GM18909 (cell line): ENCODE measurements around the gene TRIM65.

Source experiments
- ATAC-seq: cut with Tn5 transposase; IDR thresholded peaks from one replicate; pipeline ENCODE4 v1.9.1; 2021; ENCODE audit warnings: mild to moderate bottlenecking; ENCODE audit not compliant: unreplicated experiment, poor library complexity

The TRIM65 gene

GRCh38 chr17:75840799-75841164 is 56.0 kb downstream of the TRIM65 start:
- no peak for ATAC-seq

DNA sequence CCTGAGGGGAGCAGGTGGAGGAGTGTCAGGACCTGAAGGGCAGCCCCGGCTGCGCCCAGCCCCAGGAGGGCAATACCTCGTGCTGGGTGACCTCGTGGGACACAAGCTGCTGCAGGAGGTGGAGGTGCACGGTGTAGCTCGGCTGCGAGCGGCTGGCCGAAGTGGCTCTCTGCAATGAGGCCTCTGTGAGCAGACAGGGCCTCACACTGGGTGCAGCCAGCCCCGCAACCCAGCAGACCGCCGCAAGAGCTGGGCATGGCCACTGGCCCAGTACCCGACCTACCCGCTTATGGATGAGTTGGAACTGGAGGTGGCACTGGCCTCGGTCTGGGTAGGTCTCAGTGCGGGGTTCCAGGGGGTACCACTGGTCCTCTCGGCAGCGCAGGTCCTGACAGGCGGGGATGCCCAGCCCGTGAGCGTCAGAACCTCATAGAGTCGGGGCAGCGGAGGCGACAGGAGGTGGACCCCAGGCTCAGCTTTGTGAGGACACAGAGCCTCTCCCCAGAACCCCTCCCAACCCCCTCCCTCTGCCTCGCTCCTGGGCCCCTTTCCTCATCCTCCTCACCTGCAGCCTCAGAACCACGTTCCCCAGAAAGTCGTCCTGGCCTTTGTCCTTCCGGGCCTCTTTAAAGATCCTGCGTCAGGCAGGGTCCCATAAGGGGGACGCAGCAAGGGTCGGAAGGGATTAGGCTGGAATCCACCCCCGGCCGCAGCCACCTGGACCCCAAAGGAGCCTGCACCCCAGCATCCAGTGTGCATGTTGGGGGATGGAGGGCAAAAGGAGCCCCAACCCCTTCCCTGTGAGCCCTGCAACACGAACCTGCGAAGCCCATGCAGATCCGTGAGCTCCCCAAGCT is 56.6 kb downstream of the TRIM65 start:
- no peak for ATAC-seq
